HUDEP-2 (cell line): Measurements from ENCODE around the gene FRY.
A peak's percentile ranks its signal among the peaks of the same experiment; 100 is the strongest.
"Not testable (repeated sequence)": the region's sequence is repeated elsewhere in the genome, so short reads cannot be mapped to it uniquely, and the experiment has no call there.

Source experiments
- DNase-seq, 76 experiments: peaks; one replicate each; lab custom pipeline; 2025; ENCODE audit not compliant: unreplicated experiment in 76 of 76; lab: John Stamatoyannopoulos, UW

Gene FRY

DNA sequence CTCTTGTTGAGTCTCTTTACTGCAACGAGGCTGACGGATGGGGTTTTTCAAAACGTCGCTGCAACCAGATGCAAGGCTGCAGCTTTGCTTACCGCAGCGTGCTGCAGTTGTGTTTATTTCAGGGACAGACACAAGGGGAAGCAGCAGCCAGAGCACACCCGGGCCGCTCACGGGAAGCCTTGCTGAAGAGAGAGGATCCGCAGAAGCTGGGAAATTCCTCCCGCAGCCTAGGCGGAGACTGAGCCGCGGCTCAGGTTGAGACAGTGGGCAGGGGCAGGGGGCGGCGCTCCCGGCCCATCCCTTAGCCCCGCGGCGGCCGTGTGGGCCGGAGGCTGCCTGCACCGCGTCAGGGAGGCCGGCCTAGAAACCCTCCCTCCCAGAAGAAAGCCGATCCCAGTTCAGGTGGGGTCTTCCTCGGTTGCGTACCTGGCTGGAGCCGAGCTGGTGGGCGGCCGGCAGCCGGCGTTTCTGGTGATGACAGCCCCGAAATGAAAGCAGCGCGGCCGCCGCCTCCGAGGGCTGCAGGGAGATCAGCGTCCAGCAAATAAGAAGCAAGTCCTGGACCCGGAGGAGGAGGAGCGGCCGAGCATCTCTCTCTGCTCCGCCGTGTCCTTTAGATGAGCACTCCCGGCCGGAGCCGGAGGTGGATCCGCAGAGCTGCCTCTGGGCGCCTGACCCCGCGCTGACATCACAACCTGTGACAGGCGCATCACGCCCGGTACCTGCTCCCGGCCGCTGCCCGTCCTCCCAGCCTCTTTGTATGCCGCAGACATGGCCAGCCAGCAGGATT lies at the start of gene FRY:
Gene FRY, plus strand, starts transcription at position 750 of the 790 bp plus-strand sequence. Its CDS starts 22 bp downstream, at position 772.
- peak in 1 of 76 experiments; percentile 4 for DNase-seq

DNA sequence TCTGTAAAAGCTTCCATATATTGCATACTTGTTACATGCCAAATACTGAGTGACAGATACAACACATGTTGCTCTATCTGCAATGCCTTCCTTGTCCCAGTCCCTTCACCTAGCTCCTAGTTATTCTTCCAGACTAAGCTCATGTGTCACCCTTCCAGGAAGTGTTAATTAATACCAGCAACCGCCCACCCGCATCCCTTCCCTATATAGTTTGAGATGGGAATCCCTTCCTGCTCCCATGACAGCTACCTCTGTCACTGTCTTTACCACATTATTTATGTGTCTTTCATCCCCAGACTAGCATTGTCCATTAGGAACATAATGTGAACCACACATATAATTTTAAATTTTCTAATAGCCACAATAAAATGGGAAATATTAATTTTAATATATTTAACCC lies 49.5 kb upstream of the FRY start:
- DNase-seq = no peak

DNA sequence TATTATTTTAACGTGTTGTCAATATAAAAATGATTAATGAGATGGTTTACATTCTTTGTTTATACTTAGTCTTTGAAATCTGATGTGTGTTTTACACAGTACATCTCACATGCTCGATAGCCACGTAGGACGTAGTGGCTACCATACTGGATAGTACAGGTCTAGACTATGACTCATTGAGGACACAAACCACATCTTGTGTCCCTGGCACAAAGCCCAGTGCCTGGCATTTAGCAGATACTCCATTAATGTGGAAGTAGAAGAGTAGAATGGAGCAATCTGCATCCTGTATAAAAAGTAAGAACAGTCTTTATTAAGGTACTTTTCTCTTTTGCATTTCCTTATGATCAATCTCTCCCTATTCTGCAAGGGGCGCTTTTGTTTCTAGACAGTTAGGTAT lies 49.0 kb upstream of the FRY start:
- peak in 63 of 76 experiments; percentile 4 to 78 (median 36) for DNase-seq

- not testable (repeated sequence) for DNase-seq
These were observed 47.9 kb upstream of the FRY start for GRCh38 chr13:31983696-31984095.

DNA sequence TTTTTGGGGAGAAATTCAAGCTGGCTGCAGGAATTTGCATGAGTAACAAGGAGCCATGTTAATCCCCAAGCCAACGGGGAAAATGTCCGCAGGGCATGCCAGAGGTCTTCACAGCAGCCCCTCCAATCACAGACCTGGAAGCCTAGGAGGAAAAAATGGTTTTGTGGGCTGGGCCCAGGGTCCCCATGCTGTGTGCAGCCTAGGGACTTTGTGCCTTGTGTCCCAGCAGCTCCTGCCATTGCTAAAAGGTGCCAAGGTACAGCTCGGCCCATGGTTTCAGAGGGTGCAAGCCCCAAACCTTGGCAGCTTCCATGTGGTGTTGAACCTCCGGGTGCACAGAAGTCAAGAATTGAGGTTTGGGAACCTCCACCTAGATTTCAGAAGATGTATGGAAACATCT lies 47.2 kb upstream of the FRY start:
- DNase-seq = not testable (repeated sequence)

DNA sequence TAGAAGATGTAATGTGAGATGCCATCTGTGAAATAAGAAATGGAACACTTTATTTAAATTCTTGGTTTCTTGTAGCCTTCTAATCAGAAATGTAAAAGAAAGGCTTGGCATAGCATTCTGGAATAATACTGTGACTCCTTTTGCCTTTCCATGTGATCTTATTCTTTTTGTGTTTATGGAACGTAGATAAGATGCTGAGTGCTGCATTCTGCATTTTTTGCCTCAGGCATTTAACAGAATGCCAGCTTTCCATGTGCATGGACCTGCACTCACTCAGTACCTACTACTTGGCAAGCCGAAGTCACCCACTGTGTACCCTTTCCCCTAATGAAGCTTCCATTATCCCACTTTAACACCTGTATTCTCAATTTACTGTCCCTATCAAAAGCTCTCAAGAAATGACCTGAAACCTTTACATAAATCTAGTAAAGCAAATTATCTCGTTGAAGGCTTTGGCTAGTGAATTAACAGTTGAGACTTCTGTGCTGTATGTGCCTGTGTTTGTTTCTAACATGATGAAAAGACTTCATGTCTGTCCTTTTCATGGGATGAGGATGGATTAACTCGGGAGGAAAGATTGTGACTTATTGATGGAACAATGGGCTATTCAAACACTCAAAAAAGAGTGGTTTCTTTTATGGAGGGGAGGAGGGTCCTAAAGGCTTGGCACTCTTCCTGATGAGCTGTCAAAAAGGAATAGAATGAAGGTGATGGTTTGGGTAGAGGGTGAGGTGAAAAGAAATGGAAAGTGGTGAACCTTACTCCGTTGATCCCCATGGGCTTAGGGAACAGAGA lies 44.7 kb upstream of the FRY start:
- DNase-seq = no peak

GRCh38 chr13:31987535-31988170 lies 43.9 kb upstream of the FRY start:
- no peak for DNase-seq

- not testable (repeated sequence) for DNase-seq
These were observed 37.2 kb upstream of the FRY start for GRCh38 chr13:31994367-31994766.

DNA sequence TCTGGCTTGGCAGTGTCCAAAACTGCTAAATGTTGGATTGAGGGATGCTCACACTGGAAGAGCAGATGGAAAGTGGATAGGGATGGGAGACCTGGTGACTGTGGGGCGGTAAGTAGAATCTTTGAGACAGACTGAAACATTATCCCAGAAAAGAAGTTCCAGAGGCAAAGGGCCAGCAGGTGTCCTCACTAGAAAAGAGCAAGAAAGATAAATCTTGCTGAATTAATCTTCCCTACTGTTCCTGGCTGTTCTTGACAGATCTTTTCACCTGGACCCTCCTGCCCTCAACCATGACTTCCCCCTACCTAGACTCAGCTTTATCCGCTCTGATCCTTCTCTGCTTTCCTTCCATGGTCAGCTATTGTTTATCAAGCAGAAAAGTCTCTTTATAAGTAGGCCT lies 35.0 kb upstream of the FRY start:
- no peak for DNase-seq

- DNase-seq = no peak
These were observed 33.9 kb upstream of the FRY start for GRCh38 chr13:31997641-31998040.

DNA sequence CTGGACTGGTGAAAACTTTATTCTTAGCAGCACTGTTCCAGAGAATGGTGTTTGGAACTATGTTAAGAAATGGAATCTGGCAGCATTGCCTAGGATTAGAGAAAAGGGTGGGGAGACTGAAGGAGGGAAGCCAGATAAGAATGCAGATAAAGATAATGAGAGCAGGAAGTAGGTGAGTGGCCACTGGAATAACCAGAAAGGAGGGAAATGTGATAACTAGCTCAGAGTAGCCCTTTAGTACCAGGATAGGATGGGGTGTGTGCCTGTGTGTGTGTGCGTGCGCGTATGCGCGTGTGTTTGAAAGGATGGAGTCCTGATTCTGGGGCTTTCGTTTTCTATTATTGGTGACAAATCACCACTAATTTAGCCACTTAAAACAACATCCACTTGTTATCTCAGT lies 33.4 kb upstream of the FRY start:
- no peak for DNase-seq

DNA sequence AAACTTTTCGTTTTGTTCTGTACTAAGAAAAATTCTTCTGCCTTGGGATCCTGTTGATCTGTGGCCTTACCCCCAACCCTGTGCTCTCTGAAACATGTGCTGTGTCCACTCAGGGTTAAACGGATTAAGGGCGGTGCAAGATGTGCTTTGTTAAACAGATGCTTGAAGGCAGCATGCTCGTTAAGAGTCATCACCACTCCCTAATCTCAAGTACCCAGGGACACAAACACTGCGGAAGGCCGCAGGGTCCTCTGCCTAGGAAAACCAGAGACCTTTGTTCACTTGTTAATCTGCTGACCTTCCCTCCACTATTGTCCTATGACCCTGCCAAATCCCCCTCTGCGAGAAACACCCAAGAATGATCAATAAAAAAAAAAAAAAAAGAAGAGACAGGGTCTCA lies 30.8 kb upstream of the FRY start:
- not testable (repeated sequence) for DNase-seq

GRCh38 chr13:32001154-32001768 lies 30.3 kb upstream of the FRY start:
- DNase-seq = peak in 17 of 76 experiments; percentile 0 to 37 (median 8)

GRCh38 chr13:32001769-32002168 lies 29.8 kb upstream of the FRY start:
- no peak for DNase-seq

DNA sequence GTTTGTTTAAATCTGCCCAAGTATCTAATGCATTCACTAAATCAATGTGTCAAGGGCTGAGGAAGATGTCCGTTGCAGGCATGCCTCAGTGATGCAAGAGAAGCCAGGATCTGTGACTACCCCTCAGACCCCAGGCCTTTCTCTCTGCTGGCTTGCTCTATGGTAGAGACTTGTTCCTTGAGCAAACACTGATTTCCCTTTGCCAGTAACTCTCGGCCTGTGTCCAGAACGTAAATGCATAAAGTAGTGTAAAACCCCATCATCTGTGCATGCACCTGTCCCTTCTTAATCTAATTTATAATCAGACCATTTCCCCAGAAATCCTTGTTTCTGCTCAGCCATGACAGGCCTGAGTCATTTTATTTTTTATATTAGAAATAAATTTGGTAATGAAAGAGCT lies 28.7 kb upstream of the FRY start:
- no peak for DNase-seq

DNA sequence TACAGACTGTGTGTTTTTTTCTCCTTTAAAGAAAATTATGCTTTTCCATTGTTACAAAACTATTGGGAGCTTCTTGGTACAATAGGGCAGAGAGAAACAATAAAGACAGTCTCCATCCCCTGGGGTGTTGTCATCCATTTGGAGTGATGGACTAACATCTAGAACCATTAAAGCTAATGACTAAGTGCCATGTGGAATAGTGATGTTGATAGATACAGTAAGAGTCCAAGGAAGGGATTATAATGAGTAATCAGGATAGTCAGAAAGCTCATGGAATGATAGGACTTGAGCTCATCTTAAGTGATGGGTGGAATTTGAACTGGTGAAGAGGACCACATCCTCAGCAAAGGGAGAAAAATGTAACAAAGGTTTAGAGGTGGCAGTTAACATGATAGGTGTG lies 24.1 kb upstream of the FRY start:
- DNase-seq = no peak

DNA sequence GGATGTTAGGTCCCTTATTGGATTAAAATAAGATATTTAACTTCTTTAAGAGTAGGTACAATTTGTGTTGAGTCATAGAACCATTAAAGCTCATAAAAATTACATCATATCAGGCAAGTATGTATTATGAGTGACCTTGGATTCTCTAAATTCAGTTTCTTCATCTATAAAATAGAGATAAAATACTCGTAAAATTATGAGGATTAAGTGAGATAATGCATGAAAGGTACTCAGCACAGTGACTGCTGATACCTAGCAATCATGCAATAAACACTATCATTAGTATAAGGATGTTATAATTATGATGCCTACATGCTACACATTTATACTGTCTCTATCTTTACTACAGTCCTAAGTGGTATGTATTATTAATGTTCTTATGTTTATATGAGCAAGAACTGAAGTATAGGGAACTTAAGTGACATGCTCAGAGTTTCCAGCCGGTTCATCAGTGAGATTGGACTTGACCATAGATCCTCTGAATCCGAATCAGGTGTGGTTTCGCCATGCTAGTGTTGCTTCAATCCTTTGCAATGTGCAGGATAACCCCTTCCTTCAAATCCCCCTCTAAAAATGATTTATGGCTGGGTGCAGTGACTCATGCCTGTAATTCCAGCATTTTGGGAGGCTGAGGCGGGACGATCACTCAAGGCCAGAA lies 22.9 kb upstream of the FRY start:
- DNase-seq = no peak

GRCh38 chr13:32009362-32009761 lies 22.2 kb upstream of the FRY start:
- no peak for DNase-seq

GRCh38 chr13:32010136-32010535 lies 21.4 kb upstream of the FRY start:
- no peak for DNase-seq

DNA sequence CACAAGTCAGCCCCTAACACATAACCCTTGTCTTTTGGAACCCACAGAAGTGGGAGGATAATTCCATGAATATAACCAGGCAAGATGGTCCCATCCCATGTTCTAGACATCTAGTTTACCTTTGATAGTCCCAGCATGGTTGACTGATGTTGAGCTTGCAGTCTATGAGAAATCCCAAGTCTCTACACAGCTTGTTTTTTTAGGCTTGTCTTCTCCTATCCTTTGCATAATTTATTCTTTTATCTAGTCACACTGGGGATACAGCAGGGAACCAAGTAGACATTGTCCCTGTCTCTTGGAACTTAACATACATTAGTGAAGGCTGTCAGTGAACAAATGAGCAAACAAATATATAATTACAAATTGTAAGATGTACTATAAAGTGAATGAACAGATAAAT lies 19.6 kb upstream of the FRY start:
- DNase-seq = no peak

GRCh38 chr13:32013181-32013580 lies 18.4 kb upstream of the FRY start:
- DNase-seq = no peak
